GM18951 (cell line): ENCODE results near the gene RNF181.
"Not testable (repeated sequence)": the region's sequence is repeated elsewhere in the genome, so short reads cannot be mapped to it uniquely, and the experiment has no call there.

Source experiments
- POLR2A ChIP-seq: IDR thresholded peaks from 4 replicates; pipeline ENCODE4 v1.6.1; 2011; ENCODE audit warnings: mild to moderate bottlenecking; ENCODE audit not compliant: insufficient read length, insufficient read depth; ENCODE audit errors: extremely low read depth
- in situ Hi-C: fragments of 300-500 bp; cut with MboI; formaldehyde crosslinking; loops from one replicate; pipeline ENCODE4 v1.12.0; 2022; ENCODE audit warnings: low sequenced_read_pairs, mixed read lengths, inconsistent platforms; ENCODE audit not compliant: unreplicated experiment

The RNF181 gene

DNA sequence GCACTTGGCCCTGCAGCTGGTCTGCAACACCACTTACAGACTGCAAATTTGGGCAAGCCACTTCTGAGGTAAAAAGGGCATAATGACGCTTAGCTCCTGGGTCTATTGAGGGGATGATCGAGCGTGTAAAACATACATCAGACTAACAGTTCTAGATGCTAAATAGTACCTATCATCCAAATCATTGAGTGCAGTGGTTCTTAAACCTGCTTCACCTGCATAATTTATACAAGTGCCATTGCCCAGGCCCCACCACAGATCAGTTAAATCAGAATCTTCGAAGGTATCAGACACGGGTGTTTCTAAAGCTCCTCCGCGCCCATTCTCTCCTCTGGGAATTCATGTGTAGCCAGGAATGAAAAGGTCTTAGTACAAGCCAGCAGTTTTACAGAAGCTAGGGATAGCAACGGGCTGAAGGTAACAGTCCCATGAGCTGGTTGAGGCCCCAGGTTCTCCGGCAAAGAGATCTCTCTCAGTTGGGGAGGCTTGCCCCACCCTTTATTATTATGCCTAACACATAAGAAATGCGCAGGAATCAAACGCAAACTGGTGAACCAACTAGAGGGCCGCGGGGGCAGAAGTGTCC lies 737 bp upstream of the RNF181 start:
- TF ChIP-seq POLR2A = no peak
- in situ Hi-C loops = no loop called here

DNA sequence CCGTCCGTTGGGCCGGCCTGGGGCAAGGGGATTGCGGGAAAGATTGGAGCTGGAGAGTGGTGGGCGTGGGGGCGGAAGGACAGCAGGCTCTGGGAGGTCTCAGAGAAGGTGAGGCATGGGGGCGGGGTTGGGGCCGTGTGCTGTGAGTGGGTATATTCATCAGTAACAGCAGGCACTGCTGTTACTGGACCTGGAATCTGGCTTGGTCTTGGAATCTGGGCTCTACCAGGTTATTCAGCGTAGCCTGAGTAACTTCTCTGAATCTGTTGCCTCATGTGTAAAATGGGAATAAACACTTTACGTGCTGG lies 435 bp downstream of the RNF181 start:
- TF ChIP-seq POLR2A = no peak
- in situ Hi-C loops = no loop called here

DNA sequence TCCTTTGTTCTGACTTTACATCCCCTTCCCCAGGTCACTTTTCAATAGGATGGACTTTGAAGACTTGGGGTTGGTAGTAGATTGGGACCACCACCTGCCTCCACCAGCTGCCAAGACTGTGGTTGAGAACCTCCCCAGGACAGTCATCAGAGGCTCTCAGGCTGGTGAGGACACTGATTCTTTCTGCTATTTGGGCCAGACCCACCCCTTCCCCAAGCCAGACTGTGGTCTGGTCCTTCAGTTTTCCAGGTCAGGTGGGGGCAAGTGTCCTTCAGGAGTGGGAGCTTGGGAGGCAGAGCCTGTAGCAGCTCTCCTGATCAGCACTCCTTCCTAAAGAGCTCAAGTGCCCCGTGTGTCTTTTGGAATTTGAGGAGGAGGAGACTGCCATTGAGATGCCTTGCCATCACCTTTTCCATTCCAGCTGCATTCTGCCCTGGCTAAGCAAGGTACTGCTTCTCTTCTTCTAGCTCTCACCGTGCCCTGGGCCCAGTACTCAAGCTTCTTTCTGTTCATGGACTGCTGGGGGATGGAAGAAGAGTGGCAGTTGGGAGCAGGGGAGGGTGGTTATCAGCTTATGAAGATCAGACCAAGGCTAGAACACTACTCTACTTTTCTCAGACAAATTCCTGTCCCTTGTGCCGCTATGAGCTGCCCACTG lies 1.1 kb downstream of the RNF181 start:
- in situ Hi-C loops = no loop called here
- no peak for TF ChIP-seq POLR2A

DNA sequence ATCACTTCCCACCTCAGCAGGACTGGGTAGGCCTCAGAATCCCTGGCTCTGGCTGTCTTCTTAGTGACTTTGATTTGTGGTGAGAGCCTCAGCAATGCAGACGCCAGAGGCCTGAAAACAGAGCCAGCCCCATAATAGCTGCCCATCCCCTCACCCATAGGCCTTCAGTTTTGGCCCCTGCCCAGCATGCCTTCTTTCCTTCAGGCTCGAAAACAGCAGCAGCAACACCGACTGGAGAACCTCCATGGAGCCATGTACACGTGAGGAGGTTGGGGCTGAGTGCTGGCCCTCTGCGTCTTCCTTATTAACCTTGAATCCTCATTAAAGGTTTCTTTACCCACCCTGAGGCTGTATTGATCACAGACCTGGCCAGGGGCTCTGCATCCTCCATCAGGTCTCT lies 1.7 kb downstream of the RNF181 start:
- TF ChIP-seq POLR2A = no peak
- in situ Hi-C loops = no loop called here

DNA sequence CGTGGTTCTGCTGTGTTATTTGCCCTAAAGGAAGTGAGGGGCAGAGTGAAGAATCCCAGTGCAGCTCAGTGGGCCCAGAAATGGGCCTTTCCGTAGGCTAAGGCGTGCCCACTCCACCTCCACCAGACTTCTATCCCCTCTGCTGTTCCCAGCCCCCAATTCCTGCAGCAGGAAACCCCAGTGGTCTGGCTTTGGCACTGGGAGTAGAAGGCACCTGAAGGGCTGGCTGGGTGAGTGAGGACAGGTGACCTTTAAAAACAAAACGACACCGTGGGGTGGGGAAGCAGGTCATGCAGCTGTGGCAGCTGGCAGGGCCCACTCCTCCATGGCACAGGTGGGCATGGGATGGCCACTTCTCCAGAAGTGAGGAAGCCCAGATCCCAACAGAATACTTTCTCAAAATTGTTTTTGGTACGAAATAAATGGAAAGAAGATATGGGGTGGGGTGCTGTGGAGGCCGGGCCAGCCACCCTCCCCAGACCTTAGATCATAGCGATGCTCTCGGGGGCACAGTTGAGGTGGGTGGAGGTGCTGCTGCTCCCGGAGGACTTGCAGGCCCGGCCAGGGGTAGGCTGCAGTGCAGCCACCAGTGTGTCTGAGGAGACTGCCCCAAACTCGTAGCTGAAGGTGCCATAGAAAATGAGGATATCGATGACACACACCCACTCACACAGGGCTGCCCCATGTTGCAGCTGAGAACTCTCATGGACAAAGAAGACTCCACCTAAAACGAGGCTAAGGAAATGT lies 3.2 kb downstream of the RNF181 start:
- in situ Hi-C loops = no loop called here
- no peak for TF ChIP-seq POLR2A

DNA sequence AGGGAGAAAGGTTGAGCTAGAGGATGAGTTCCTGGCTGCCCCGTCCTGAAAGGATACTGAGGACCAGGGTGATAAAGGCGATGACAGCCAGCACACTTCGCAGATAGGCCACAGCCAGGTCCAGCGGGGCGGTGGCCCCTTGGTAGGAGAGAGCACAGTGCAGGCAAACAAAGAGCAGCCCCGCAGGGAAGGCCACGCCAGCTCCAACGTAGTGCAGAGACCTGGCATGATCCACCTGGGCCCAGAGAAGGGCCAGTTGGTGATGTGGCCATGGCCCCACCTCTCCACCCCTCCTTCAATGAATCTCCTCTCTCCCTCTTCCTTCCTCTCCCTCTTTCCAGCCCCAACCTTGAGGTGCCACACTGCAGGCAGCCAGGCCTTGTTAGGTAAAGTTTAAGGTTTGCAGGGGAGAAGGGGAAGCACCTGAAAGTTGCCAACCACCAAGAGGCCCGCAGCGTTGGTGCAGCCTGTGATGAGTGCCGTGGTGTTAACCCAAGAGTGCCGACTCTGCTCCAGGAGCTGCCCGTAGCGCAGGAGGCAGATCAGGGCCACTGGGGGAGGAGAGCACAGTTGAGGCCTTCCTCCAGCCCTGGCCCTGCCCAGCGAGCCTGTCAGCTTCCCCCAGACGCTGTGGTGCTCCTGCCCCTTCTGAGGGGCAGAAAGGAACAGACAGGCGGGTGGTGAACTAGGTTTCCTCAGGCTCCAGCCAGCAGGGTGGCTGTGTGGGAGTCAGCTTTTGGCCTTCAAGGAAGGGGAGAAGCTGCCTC lies 4.1 kb downstream of the RNF181 start:
- TF ChIP-seq POLR2A = no peak
- in situ Hi-C loops = no loop called here

DNA sequence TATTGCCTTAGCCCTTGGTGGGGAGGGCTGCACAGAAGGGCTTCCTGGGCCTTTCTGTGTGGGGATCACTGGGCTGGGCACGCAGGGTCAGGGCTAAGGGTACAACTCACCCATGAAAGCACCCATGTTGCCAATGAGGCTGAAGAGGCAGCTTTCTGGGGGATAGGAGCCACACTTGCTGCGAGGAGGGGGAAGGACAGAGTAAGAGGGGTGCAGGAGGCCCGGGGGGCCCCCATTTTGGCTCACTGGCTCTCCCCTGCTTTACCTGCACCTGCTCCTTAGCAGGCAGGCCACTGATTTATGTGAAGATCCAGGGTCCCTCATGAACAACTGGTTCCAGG lies 4.7 kb downstream of the RNF181 start:
- in situ Hi-C loops = no loop called here
- no peak for TF ChIP-seq POLR2A

DNA sequence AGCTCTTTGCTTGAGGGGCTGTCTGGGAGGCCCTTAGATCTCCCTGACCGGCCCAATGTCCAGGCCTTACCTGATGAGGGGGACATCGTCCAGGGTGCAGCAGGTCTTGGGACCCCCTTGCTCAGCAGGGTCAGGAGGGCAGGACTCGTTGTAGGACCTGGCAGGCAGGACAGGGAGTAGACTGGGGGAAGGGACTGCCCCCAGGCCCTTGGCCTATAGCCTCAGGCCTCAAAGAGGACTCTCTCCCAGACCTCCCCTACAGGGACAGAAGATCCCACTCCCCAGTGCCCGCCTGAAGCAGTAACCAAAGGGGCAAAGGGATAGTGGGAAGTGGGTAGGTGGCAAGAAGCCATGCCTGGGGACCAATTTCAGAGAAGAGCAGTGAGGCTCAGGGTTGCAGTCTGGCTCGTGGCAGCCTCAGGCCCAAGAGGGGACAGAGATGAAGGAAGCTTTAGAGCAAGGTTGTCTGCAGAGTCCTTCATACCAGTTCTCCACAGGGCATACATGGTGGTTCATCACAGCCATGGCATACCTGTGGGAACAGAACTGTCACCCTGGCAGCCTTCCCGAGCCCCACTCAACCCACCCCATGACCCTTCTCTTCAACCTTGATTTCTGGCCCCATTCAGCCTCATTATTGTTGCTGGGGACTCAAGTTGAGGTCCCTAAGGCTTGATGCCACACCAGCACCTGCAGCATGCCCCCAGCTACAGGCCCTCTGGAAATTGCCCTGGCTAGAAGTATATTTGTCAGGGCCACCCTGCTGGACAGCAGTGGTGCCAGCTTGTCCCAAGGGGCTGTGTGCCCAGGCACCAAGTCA lies 5.6 kb downstream of the RNF181 start:
- TF ChIP-seq POLR2A = no peak
- in situ Hi-C loops = no loop called here

DNA sequence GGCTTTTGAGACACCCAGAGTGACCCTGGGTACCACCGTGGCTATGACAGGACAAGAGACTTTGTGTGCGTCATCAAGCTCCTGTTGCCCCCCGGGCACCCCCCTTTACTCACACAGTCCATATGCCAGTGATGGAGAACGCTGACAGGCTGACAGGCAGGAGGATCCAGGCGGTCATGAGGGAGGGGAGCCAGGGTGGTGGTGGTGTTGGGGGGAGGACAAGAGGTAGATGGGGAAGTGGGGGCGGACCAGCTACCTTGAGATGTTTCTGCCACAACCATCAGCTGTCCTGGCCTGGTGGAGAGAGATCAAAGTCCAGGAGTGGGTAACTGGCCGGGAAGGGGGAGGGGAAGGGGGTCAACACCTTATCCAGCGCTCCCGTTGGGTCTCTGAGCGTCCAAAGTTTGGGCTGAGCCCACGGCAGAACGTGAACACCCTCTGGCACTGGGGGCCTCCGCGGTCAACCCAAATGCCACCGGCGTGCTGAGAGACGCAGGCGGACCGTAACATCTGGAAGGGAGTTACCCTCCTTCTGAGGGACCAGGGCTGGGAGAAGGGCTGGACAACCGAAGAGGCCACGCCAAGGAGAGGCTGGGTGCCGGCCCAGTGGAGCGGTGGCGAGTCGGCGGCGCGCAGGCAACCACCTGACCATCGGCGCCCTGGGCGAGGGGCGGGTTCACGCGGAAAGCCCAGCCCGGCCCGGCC lies 6.4 kb downstream of the RNF181 start:
- in situ Hi-C loops = no loop called here
- no peak for TF ChIP-seq POLR2A

DNA sequence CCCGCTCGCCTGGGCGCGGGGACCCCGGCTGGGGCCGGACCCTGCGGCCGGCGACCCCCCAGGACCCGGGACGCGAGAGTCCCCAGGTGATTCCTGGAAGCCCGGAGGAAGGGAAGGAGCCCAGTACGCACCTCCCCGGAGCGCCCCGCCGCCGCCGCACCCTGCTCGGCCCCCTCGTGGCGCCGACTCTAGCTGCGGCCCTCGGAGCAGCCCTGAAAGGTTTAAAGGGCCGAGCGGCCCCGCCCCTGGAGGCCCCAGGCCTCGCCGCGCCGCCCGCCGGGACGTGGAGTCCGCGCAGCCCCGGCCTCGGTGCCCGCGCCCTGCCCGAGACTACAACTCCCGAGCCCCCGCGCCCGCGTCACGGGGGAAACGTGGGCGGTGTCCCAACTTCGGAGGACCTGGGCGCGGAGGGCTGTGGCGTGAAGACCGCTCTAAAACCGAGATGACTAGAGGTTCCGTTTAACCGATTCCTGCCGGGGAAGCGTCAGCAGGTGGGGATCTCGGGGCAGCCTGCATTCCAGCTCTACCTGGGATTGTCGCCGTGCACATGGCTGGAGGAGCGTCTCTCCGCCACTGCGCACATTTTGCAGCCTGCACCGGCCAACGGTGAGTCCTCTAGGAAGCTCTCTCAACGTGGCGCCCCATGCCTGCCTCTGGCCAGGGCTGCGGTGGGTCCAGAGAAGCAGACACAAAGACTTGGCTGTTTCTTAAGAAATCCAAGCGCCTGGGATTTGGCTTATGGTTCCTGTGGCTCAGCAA lies 7.1 kb downstream of the RNF181 start, which contains the start of gene TMEM150A:
Gene TMEM150A (minus strand): TSS at position 223 of the 759 bp plus-strand sequence. CDS start 750 bp downstream, outside the sequence.
- peak; percentile 63 for TF ChIP-seq POLR2A
- in situ Hi-C loops = no loop called here

DNA sequence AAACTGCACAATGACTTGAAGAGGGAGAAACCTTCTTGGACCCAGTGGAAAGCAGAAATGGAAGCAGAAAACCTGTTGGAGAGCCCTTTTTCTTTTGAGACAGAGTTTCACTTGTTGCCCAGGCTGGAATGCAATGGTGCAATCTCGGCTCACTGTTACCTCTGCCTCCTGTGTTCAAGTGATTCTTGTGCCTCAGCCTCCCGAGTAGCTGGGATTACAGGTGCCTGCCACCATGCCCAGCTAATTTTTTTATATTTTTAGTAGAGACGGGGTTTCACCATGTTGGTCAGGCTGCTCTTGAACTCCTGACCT lies 8.5 kb downstream of the RNF181 start:
- in situ Hi-C loops = not testable (repeated sequence)

DNA sequence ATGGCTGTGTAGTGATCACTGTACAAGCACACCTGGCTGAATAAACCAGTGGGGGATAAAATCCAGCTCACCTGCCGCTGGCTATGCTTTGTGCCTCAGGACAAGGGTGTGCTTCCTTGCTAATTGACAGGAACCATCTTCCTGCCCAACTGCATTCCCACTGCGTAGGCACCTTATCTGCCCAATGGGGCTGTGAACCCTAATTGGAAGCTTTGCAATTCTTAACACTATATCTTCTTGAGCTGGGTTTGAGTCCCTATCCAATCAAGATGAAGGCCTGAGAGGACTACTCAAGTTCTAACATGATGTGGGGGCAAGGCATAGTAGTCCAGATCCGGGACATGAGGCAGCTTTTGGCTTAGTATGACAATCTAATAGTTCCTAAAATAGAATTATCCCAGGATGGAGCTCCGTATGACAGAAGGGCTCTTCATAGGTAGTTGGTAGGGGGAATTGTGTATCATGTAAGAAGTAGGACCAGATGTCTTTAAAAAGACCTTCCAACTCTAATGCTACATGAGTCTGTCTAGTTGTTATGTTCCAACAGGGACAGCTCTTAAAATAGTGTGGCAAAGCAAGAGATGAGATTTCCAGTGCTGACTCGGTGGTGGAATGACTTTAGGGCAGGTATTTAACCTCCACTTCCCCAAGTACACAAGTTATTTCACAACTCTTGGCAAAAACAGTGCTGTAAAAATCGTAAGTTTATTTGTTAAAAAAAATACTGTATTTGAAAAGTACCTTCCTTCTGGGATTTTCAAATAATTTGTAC lies 9.2 kb downstream of the RNF181 start:
- in situ Hi-C loops = no loop called here
- TF ChIP-seq POLR2A = no peak
